Mucosa of descending colon (tissue), 3 donors: ENCODE measurements around the gene PITPNM1. TPM values are rescaled to one million over a fixed set of nuclear protein-coding genes. Genes with fewer than 3 reads are reported as not detected.
"Not testable (repeated sequence)": the region's sequence is repeated elsewhere in the genome, so short reads cannot be mapped to it uniquely, and the experiment has no call there.

Experiments used
- ATAC-seq: fragments of 200-7000 bp; cut with Tn5 transposase; one replicate; pipeline ENCODE4 v1.9.1; 2020; ENCODE audit warnings: mild to moderate bottlenecking, moderate library complexity
- DNase-seq, 3 donors: peaks; one replicate each; pipeline ENCODE4 v3.0.0-alpha.2; 2020
- H3K36me3 ChIP-seq: fragments of 200-600 bp; one replicate; pipeline ENCODE4 v1.8.0; 2021; ENCODE audit warnings: low read depth, mild to moderate bottlenecking
- H3K4me1 ChIP-seq: fragments of 200-600 bp; one replicate; pipeline ENCODE4 v1.8.0; 2021; ENCODE audit warnings: low read depth, mild to moderate bottlenecking
- H3K4me3 ChIP-seq: fragments of 200-600 bp; one replicate; pipeline ENCODE4 v1.8.0; 2021; ENCODE audit warnings: mild to moderate bottlenecking
- H3K9me3 ChIP-seq: fragments of 200-600 bp; one replicate; pipeline ENCODE4 v1.8.0; 2021; ENCODE audit warnings: mild to moderate bottlenecking
- CTCF ChIP-seq: fragments of 200-600 bp; IDR thresholded peaks from one replicate; pipeline ENCODE4 v1.8.0; 2022; ENCODE audit warnings: antibody characterized with exemption, mild to moderate bottlenecking
- intact Hi-C, 2 donors: fragments of 100-400 bp; cut with DNase I in 1 of 2; cut with micrococcal nuclease in 1 of 2; formaldehyde crosslinking; loops; one replicate each; pipeline versions ENCODE4 v1.11.0 to v1.11.1; 2022; cut with DNase I, micrococcal nuclease
- total RNA-seq, 3 donors: library from RNA; stranded (reverse); fragmentation: NEBNext Ultra II Directional in 2 of 3; extraction: Animal tissue kit (Norgen Biotek cat#: 25700) in 2 of 3; gene quantifications; one replicate each; pipeline versions ENCODE4 v1.2.1 to v1.2.4, GENCODE V29; 2021 to 2023
- donor health status: DM: no; HTN: no; CAD: no; lungs with moderate emphysema.
- donor health status: DM: no; HTN: no; CAD: no.
- donor health status: DM: no; HTN: yes; CAD: no.

PITPNM1 gene
- total RNA-seq, 3 donors from 2014 or later: 59.6 to 104 (median 83.7) TPM

GRCh38 chr11:67489885-67490726 lies 15.1 kb downstream of the PITPNM1 start:
- Histone ChIP-seq H3K36me3 (peaks cover 3% of the 10 kb centered on the region), H3K4me3 (no peak overlapping the region), H3K9me3 (no peaks in the 10 kb centered on the region), H3K4me1 (peaks cover 13% of the 10 kb centered on the region)
- intact Hi-C loops: no loop called here
- no peak for TF ChIP-seq CTCF
- ATAC-seq (peak; percentile 1), DNase-seq (peak in 1 of 3 donors; percentile 53)

DNA sequence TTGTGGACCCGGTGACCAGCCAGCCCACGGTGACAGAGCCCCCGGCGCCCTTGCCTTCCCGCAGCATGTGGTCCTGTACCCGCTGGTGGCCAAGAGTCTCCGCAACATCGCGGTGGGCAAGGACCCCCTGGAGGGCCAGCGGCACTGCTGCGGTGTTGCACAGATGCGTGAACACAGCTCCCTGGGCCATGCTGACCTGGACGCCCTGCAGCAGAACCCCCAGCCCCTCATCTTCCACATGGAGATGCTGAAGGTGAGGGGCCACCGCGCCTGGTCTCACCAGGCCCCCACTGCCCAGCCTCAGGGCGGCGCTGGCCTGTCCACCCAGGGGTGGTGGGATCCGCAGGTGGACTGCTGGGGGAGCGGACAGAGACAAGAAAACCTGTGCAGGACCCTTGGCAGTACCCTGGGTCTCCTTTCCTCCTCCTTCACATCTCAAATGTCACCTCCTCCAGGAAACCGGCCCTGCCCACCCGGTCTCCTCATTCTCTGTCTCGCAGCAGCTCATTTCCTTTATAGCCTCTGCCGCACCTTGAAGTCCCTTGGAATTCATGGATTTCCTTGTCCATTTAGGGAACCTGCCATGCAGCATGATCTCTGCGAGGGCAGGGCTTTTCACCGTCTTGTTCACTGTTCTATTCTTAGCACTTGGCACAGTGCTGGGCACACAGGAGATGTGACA lies 15.8 kb downstream of the PITPNM1 start:
- intact Hi-C loops: no loop called here
- Histone ChIP-seq H3K36me3 (no peaks in the 10 kb centered on the region), H3K4me3 (no peak overlapping the region), H3K4me1 (peaks cover 16% of the 10 kb centered on the region), H3K9me3 (no peaks in the 10 kb centered on the region)
- peak; percentile 66 for ATAC-seq
- peak; percentile 54 to 58 (median 57) for DNase-seq
- no peak for TF ChIP-seq CTCF

- TF ChIP-seq CTCF: no peak
- Histone ChIP-seq H3K9me3 (no peaks in the 10 kb centered on the region), H3K4me3 (no peak overlapping the region), H3K36me3 (no peaks in the 10 kb centered on the region), H3K4me1 (peaks cover 29% of the 10 kb centered on the region)
- intact Hi-C loops: no loop called here
- ATAC-seq (no peak), DNase-seq (peak in 2 of 3 donors; percentile 47 to 60)
Observed at GRCh38 chr11:67486481-67487195, 18.5 kb downstream of the PITPNM1 start.

- H3K4me3 ChIP-seq, intact Hi-C loops, H3K36me3 ChIP-seq, H3K9me3 ChIP-seq, ATAC-seq: not testable (repeated sequence)
- peak in 2 of 3 donors; percentile 63 to 78 for DNase-seq
- peaks cover 29% of the 10 kb centered on the region for H3K4me1 ChIP-seq
Observed at GRCh38 chr11:67485873-67486361, 19.2 kb downstream of the PITPNM1 start.

GRCh38 chr11:67484847-67485311 lies 20.3 kb downstream of the PITPNM1 start:
- intact Hi-C loops: no loop called here
- DNase-seq (peak in 2 of 3 donors; percentile 55 to 82), ATAC-seq (no peak)
- Histone ChIP-seq H3K9me3 (no peaks in the 10 kb centered on the region), H3K4me1 (peaks cover 29% of the 10 kb centered on the region), H3K36me3 (no peaks in the 10 kb centered on the region), H3K4me3 (no peak overlapping the region)
- no peak for TF ChIP-seq CTCF
